ENCODE measurements around the gene LAMA5. TPM values are rescaled to one million over a fixed set of nuclear protein-coding genes. Genes with fewer than 3 reads are reported as not detected.

LAMA5 gene
- total RNA-seq, 1 experiment from 2014 or later, result 321 TPM

- H3K27ac ChIP-seq (ENCODE audit: low read depth, low read length), result no peak overlapping the region
- H2AFZ ChIP-seq (ENCODE audit: low read depth, low read length, poor library complexity, severe bottlenecking), result no peak overlapping the region
- H3K79me2 ChIP-seq (ENCODE audit: insufficient read depth, low read length), result peaks cover 33% of the 10 kb centered on the region
- no peaks in the 10 kb centered on the region for H3K27me3 ChIP-seq (ENCODE audit: insufficient read depth, low read length)
- H3K9me3 ChIP-seq (ENCODE audit: control insufficient read depth in 1 of 2, insufficient read depth in 1 of 2, low read depth in 1 of 2, low read length in 2 of 2), result no peaks in the 10 kb centered on the region
- TF ChIP-seq JUND (IDR thresholded peaks at IDR 0.05), result no peak
- TF ChIP-seq ATF3 (IDR thresholded peaks at IDR 0.05), result no peak
- TF ChIP-seq CBX3 (IDR thresholded peaks at IDR 0.05; ENCODE audit: low read depth), result no peak
- TF ChIP-seq REST (IDR thresholded peaks at IDR 0.05; ENCODE audit: low read depth), result no peak
- no peak for TF ChIP-seq TCF7L2 (IDR thresholded peaks at IDR 0.05; ENCODE audit: borderline replicate concordance, extremely low read depth, insufficient read depth, insufficient read length)
- no peak for TF ChIP-seq EGR1 (IDR thresholded peaks at IDR 0.05; ENCODE audit: low read depth)
- no peak for TF ChIP-seq CEBPB (IDR thresholded peaks at IDR 0.05; ENCODE audit: low read depth)
- no peak for TF ChIP-seq ZBTB33 (IDR thresholded peaks at IDR 0.05; ENCODE audit: extremely low read depth, insufficient replicate concordance, low read length)
- TF ChIP-seq YY1 (IDR thresholded peaks at IDR 0.05; ENCODE audit: extremely low read depth, insufficient replicate concordance, low read depth, low read length), result no peak
- H4K20me1 ChIP-seq (ENCODE audit: insufficient read depth), result peaks cover 9% of the 10 kb centered on the region; the same call in 1 of the 2 replicates
- ChIA-PET POLR2A (no interaction called here), CTCF (no interaction called here), RAD21 (ENCODE audit: low non-redundant PET in 1 of 2, low total read pairs in 2 of 2, uncharacterized antibody in 2 of 2, unreplicated experiment in 2 of 2) (no interaction called here)
- H3K9ac ChIP-seq (ENCODE audit: low read length), result no peak overlapping the region
- ATAC-seq (no peak), DNase-seq (ENCODE audit: low read depth, low spot score) (no peak)
- H3K4me1 ChIP-seq (ENCODE audit: control insufficient read depth in 1 of 2, insufficient read depth in 2 of 2, low read length in 2 of 2), result peaks cover 5 to 21% of the 10 kb centered on the region in 2 experiments; a peak in 3 of 4 replicates
- peaks cover 8 to 22% of the 10 kb centered on the region in 2 experiments for H3K36me3 ChIP-seq (ENCODE audit: control insufficient read depth in 1 of 2, insufficient read depth in 2 of 2, low read length in 2 of 2)
- BruUV-seq (replicated peaks), result no TSS peak
- H3K4me2 ChIP-seq (ENCODE audit: low read length), result no peak overlapping the region
- no peaks in the 10 kb centered on the region for H3K9me2 ChIP-seq (ENCODE audit: insufficient read depth)
- intact Hi-C loops (cut with micrococcal nuclease), result no loop called here
- no peak overlapping the region for H3K4me3 ChIP-seq (replicated peaks in 1 of 2; ENCODE audit: low read depth in 1 of 2, low read length in 2 of 2)
These were observed 24.3 kb upstream of the LAMA5 start for GRCh38 chr20:62391165-62392076.
